COR-L47 (cell line): ENCODE results near the gene AIF1.

Experiments used
- DNase-seq: peaks from one replicate; lab custom pipeline; 2025; lab: John Stamatoyannopoulos, UW

The AIF1 gene

DNA sequence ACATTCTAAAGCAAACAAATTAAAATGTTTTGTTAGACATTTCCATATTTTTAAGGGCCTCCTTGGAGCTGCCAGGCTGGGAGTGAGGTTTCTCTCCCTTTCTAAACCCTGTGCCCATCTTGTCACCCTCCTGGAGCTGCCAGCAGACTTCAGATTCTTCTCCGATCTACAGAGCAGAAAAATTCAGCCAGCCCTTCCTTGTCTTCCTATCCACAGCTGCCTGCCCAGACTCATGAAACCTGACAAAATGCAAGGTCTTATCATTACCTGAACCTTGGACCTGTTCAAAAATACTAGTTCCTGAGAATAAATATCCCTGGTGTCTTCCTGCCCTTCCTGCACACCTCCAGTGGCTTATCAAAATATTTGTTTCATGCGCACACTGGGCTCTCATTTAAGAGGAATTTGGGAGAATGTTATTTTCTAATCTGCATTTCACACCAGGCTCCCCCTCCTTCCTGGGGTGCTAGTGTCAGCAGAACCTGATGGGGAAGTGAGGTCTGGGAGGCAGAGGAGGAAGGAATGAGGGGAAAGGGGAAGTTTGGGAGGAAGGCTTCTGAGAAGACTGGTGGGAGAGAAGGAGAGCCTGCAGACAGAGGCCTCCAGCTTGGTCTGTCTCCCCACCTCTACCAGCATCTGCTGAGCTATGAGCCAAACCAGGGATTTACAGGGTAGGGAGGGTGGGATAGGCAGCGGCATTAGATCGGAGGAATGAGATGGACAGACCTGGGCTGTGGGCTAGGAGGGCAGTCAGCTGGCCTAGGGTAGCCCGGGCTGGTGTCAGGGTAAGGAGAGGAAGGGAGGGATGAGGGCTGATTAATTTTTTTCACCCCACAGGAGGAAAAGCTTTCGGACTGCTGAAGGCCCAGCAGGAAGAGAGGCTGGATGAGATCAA lies at the start of gene AIF1:
Gene AIF1 (plus strand): TSS at position 551 of the 895 bp plus-strand sequence. CDS start 96 bp downstream, at position 647.
- no peak for DNase-seq

DNA sequence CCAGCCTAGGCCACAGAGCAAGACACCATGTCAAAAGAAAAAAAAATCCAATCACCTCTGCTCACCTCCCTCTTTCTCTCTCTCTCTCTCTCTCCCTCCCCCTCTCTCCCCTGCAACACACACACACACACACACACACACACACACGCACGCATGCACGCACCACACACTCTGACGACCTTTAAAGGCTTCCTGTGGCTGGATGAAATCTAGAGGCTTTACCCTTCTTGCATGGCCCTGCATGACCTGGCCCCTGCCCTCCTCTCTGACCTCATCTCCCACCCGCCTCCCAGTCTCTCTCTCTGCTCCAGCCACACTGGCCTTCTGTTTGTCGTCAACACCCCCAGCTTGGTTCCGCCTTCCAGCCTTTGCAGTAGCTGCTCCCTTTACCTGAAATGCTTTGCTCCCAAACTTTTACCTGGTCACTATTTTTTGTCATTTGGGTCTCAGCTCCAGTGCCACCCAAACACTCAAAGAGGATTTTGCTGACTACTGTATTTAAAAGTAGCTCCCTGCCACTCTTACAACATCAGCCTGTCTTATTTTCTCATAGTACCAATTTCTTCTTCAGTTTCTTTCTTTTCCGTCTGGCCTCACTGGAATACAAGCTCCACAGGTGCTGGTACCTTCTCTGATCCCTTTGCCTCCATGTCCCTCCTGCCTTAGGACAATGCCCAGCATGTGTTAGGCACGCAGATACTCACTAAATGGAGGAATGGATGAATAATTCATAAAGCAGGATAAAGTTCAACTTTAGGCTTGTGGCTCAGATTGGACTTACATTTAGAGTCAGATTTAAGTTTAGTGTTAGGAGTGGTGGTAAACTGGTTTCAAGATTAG lies 47.3 kb upstream of the AIF1 start:
- no peak for DNase-seq

DNA sequence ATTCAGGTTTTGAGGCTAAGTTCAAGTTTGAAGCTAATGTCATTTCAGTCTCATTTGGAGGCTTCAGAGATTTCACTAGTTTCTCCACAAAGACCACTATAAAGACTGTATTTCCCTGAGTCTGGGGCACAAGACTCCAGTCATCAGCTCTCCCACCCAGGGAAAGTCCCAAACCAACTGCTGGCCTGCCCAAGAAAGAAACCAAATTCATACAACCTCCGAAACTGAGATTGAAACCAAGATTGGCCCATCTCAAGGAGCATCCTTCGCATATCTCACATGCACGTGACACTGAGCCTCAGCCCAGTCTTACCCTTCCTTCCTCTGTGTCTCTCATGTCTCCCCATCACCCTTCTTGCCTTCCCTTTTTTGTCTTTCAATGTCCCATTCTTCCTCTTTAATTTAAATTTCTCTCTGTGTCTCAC lies 46.5 kb upstream of the AIF1 start:
- DNase-seq = no peak

DNA sequence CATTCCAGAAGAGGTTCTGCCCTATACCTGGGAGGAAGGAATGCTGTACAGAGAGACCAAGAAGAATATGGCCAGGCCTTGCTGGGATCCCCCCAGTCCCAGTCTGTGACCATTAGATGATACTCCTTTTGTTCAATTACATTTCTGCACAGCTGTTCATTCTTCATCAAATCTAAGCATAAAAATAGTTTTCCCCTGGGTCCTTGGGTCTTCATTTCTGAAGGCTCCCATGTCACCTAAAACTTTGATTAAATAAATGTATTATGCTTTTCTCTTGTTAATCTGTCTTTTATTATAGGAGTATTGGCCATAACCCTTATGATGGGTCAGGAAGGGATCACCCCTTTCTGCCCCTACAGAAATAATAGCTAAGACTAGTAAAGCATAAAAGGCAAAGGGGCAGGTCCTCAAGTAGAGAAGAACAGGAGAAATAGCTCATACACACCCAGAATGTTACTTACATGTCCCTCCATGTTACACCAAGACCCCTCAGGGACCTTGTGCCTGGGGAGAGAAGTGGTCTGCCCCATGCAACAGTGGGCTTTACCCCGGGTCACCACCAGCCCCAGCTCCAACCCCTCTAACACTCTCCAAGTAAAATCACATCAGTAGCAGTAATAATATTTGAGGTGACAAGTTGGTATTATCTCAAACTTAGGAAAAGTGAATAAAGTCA lies 45.0 kb upstream of the AIF1 start:
- no peak for DNase-seq

DNA sequence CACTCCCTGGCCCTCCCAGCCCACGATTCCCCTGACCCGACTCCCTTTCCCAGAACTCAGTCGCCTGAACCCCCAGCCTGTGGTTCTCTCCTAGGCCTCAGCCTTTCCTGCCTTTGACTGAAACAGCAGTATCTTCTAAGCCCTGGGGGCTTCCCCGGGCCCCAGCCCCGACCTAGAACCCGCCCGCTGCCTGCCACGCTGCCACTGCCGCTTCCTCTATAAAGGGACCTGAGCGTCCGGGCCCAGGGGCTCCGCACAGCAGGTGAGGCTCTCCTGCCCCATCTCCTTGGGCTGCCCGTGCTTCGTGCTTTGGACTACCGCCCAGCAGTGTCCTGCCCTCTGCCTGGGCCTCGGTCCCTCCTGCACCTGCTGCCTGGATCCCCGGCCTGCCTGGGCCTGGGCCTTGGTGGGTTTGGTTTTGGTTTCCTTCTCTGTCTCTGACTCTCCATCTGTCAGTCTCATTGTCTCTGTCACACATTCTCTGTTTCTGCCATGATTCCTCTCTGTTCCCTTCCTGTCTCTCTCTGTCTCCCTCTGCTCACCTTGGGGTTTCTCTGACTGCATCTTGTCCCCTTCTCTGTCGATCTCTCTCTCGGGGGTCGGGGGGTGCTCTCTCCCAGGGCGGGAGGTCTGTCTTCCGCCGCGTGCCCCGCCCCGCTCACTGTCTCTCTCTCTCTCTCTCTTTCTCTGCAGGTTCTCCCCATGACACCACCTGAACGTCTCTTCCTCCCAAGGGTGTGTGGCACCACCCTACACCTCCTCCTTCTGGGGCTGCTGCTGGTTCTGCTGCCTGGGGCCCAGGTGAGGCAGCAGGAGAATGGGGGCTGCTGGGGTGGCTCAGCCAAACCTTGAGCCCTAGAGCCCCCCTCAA lies 42.8 kb upstream of the AIF1 start, which contains the start of gene LTA:
Gene LTA (plus strand): TSS at position 249 of the 871 bp plus-strand sequence. CDS start 454 bp downstream, at position 703.
- DNase-seq = no peak

DNA sequence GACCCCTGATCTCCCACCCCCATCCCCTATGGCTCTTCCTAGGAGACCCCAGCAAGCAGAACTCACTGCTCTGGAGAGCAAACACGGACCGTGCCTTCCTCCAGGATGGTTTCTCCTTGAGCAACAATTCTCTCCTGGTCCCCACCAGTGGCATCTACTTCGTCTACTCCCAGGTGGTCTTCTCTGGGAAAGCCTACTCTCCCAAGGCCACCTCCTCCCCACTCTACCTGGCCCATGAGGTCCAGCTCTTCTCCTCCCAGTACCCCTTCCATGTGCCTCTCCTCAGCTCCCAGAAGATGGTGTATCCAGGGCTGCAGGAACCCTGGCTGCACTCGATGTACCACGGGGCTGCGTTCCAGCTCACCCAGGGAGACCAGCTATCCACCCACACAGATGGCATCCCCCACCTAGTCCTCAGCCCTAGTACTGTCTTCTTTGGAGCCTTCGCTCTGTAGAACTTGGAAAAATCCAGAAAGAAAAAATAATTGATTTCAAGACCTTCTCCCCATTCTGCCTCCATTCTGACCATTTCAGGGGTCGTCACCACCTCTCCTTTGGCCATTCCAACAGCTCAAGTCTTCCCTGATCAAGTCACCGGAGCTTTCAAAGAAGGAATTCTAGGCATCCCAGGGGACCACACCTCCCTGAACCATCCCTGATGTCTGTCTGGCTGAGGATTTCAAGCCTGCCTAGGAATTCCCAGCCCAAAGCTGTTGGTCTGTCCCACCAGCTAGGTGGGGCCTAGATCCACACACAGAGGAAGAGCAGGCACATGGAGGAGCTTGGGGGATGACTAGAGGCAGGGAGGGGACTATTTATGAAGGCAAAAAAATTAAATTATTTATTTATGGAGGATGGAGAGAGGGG lies 41.6 kb upstream of the AIF1 start:
- no peak for DNase-seq

DNA sequence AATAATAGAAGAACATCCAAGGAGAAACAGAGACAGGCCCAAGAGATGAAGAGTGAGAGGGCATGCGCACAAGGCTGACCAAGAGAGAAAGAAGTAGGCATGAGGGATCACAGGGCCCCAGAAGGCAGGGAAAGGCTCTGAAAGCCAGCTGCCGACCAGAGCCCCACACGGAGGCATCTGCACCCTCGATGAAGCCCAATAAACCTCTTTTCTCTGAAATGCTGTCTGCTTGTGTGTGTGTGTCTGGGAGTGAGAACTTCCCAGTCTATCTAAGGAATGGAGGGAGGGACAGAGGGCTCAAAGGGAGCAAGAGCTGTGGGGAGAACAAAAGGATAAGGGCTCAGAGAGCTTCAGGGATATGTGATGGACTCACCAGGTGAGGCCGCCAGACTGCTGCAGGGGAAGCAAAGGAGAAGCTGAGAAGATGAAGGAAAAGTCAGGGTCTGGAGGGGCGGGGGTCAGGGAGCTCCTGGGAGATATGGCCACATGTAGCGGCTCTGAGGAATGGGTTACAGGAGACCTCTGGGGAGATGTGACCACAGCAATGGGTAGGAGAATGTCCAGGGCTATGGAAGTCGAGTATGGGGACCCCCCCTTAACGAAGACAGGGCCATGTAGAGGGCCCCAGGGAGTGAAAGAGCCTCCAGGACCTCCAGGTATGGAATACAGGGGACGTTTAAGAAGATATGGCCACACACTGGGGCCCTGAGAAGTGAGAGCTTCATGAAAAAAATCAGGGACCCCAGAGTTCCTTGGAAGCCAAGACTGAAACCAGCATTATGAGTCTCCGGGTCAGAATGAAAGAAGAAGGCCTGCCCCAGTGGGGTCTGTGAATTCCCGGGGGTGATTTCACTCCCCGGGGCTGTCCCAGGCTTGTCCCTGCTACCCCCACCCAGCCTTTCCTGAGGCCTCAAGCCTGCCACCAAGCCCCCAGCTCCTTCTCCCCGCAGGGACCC lies 40.6 kb upstream of the AIF1 start:
- no peak for DNase-seq

DNA sequence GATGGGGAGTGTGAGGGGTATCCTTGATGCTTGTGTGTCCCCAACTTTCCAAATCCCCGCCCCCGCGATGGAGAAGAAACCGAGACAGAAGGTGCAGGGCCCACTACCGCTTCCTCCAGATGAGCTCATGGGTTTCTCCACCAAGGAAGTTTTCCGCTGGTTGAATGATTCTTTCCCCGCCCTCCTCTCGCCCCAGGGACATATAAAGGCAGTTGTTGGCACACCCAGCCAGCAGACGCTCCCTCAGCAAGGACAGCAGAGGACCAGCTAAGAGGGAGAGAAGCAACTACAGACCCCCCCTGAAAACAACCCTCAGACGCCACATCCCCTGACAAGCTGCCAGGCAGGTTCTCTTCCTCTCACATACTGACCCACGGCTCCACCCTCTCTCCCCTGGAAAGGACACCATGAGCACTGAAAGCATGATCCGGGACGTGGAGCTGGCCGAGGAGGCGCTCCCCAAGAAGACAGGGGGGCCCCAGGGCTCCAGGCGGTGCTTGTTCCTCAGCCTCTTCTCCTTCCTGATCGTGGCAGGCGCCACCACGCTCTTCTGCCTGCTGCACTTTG lies 39.6 kb upstream of the AIF1 start, which contains the start of gene TNF:
Gene TNF (plus strand): TSS at position 231 of the 567 bp plus-strand sequence. CDS start 177 bp downstream, at position 408.
- DNase-seq = no peak

DNA sequence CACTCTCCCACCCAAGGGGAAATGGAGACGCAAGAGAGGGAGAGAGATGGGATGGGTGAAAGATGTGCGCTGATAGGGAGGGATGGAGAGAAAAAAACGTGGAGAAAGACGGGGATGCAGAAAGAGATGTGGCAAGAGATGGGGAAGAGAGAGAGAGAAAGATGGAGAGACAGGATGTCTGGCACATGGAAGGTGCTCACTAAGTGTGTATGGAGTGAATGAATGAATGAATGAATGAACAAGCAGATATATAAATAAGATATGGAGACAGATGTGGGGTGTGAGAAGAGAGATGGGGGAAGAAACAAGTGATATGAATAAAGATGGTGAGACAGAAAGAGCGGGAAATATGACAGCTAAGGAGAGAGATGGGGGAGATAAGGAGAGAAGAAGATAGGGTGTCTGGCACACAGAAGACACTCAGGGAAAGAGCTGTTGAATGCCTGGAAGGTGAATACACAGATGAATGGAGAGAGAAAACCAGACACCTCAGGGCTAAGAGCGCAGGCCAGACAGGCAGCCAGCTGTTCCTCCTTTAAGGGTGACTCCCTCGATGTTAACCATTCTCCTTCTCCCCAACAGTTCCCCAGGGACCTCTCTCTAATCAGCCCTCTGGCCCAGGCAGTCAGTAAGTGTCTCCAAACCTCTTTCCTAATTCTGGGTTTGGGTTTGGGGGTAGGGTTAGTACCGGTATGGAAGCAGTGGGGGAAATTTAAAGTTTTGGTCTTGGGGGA lies 38.9 kb upstream of the AIF1 start:
- no peak for DNase-seq

DNA sequence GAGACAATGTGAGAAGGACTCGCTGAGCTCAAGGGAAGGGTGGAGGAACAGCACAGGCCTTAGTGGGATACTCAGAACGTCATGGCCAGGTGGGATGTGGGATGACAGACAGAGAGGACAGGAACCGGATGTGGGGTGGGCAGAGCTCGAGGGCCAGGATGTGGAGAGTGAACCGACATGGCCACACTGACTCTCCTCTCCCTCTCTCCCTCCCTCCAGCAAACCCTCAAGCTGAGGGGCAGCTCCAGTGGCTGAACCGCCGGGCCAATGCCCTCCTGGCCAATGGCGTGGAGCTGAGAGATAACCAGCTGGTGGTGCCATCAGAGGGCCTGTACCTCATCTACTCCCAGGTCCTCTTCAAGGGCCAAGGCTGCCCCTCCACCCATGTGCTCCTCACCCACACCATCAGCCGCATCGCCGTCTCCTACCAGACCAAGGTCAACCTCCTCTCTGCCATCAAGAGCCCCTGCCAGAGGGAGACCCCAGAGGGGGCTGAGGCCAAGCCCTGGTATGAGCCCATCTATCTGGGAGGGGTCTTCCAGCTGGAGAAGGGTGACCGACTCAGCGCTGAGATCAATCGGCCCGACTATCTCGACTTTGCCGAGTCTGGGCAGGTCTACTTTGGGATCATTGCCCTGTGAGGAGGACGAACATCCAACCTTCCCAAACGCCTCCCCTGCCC lies 38.0 kb upstream of the AIF1 start:
- no peak for DNase-seq

DNA sequence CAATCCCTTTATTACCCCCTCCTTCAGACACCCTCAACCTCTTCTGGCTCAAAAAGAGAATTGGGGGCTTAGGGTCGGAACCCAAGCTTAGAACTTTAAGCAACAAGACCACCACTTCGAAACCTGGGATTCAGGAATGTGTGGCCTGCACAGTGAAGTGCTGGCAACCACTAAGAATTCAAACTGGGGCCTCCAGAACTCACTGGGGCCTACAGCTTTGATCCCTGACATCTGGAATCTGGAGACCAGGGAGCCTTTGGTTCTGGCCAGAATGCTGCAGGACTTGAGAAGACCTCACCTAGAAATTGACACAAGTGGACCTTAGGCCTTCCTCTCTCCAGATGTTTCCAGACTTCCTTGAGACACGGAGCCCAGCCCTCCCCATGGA lies 37.5 kb upstream of the AIF1 start:
- DNase-seq = no peak

DNA sequence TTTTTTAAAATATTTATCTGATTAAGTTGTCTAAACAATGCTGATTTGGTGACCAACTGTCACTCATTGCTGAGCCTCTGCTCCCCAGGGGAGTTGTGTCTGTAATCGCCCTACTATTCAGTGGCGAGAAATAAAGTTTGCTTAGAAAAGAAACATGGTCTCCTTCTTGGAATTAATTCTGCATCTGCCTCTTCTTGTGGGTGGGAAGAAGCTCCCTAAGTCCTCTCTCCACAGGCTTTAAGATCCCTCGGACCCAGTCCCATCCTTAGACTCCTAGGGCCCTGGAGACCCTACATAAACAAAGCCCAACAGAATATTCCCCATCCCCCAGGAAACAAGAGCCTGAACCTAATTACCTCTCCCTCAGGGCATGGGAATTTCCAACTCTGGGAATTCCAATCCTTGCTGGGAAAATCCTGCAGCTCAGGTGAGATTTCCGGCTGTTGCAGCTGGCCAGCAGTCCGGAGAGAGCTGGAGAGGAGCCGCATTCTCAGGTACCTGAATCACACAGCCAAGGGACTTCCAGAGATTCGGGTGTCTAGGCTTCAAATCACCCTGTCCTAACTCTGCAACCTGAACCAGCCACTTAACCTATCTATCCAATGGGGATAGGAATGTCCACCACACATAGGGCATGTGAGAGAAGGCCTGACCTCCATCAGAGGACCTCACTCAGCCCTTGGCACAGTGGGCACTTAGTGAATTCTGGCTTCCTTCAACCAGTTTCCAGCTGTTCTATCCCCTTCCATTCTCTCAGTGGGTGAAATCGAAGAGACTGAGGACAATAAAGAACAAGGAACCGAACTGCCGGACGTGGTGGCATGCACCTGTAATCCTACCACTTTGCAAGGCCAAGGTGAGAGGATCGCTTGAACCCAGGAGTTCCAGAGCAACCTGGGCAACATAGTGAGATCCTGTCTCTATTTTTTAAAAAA lies 36.6 kb upstream of the AIF1 start:
- no peak for DNase-seq

DNA sequence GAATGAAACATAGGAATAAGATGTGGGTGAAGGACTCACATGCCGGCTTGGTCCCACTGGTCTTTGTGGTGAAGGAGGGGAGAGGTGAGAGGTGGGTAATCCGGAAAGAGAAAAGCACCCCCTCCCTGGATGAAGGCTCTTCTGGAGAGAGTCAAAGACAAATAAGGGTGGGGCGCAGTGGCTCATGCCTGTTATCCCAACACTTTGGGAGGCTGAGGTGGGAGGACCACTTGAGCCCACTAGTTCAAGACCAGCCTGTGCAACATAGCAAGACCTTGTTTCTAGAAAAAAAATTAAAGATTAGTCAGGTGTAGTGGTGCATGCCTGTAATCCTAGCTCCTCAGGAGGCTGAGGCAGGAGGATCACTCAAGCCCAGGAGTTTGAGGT lies 35.9 kb upstream of the AIF1 start:
- no peak for DNase-seq

DNA sequence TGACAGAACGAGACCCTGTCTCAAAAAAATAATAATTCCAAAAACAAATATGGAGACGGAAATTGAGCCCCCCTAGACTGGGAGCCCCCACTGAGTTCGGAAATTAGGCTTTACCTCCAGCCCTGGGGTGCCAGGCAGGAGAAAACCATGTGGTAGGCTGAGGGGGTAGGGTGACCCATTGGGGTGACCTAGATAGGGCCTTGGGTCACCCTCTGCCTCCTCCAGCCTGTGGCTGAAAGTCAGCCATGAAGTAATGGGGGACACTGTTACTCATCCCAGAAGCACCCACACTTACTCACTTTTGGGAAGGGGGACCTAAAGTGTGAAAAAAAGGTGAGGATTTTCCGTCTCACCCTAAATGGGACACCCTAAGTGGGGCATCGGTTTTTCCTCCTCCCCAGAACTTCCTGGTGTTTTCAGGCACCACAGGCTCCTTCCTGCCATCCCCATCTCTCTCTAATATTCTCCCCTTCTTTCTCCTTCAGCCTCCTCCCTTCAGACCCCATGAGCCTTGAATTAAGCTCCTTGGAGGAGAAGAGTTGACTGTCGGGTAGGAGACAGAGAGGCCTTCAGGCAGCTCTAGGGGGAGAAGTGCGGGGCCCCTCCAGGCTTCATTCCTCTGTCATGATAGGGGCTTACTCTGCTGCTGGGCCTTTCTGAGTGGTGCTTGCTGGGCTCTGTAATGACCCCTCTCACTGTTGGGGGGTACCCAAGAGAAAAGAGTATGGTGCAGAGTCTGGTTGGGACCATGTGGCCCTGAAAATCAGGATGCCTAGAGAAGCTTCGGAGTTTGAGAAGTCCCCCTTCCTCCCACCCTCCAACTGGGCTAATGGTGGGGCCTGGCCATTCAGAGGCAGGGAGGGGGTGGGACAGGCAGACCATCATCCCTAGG lies 35.2 kb upstream of the AIF1 start:
- DNase-seq = no peak

DNA sequence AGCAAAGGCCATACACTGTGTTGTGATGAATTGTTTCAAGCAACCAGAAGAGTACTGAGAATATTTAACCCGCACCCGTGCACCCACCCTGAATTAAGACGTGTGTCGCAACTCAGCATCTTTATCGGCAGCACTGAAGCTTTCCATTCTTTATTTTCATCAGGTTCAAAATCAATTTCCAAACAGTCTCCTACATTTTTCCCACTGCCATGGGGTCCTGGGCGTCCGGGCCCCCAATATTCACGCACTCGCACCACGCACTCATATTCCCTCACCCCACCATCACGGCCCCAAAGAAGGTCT lies 34.6 kb upstream of the AIF1 start:
- DNase-seq = no peak
